MCF 10A (cell line): ENCODE data around the gene ELANE. TPM values are rescaled to one million over a fixed set of nuclear protein-coding genes. Genes with fewer than 3 reads are reported as not detected.
A peak's percentile ranks its signal among the peaks of the same experiment; 100 is the strongest.

Experiments
- BruUV-seq: library from RNA; stranded (reverse); fragments of 400-500 nt; replicated peaks from 2 replicates; lab custom pipeline; 2021; lab: Mats Ljungman, UMichigan
- CTCF ChIA-PET: fragments of 300-600 bp; sonication (Branson Sonifier 250); formaldehyde crosslinking; extraction: SDS; loops from one replicate; lab custom pipeline; 2021; ENCODE audit warnings: antibody characterized with exemption, inconsistent platforms; lab: Yijun Ruan, JAX
- POLR2A ChIA-PET: fragments of 300-600, 350-650 bp; sonication (Branson Sonifier 250); formaldehyde crosslinking; extraction: SDS; loops from one replicate; lab custom pipeline; 2020; ENCODE audit warnings: antibody characterized with exemption, inconsistent platforms; lab: Yijun Ruan, JAX
- DNase-seq: peaks from one replicate; pipeline ENCODE4 v3.0.0-alpha.2; 2018; ENCODE audit not compliant: unreplicated experiment
- H3K27ac Mint-ChIP-seq: one replicate; pipeline ENCODE4 v1.8.0; 2022; ENCODE audit warnings: mild to moderate bottlenecking, low read depth, mixed read lengths; ENCODE audit not compliant: unreplicated experiment
- H3K27me3 Mint-ChIP-seq: one replicate; pipeline ENCODE4 v1.8.0; 2022; ENCODE audit warnings: mixed read lengths; ENCODE audit not compliant: insufficient read depth, unreplicated experiment
- H3K36me3 Mint-ChIP-seq: one replicate; pipeline ENCODE4 v1.8.0; 2022; ENCODE audit warnings: mild to moderate bottlenecking, moderate library complexity, mixed read lengths; ENCODE audit not compliant: insufficient read depth, unreplicated experiment
- H3K4me1 Mint-ChIP-seq: one replicate; pipeline ENCODE4 v1.8.0; 2022; ENCODE audit warnings: mixed read lengths; ENCODE audit not compliant: insufficient read depth, unreplicated experiment
- H3K4me3 Mint-ChIP-seq: one replicate; pipeline ENCODE4 v1.8.0; 2022; ENCODE audit warnings: mild to moderate bottlenecking, moderate library complexity, mixed read lengths; ENCODE audit not compliant: unreplicated experiment
- H3K9me3 Mint-ChIP-seq: one replicate; pipeline ENCODE4 v1.8.0; 2022; ENCODE audit warnings: mixed read lengths; ENCODE audit not compliant: unreplicated experiment
- intact Hi-C: fragments of 100-400 bp; cut with micrococcal nuclease; formaldehyde crosslinking; loops from 2 replicates; pipeline ENCODE4 v1.14.1; 2022
- total RNA-seq: library from RNA; stranded (reverse); gene quantifications from 2 replicates; pipeline ENCODE4 v1.2.3, GENCODE V29; 2022
- TF ChIP-seq, protein P1 (sequence below): fragments of 200-600 bp; IDR thresholded peaks from one replicate; pipeline ENCODE4 v1.8.0; 2022; ENCODE audit warnings: antibody characterized with exemption, mild to moderate bottlenecking; ENCODE audit not compliant: unreplicated experiment

Gene ELANE
- total RNA-seq, 1 experiment from 2014 or later: not detected

DNA sequence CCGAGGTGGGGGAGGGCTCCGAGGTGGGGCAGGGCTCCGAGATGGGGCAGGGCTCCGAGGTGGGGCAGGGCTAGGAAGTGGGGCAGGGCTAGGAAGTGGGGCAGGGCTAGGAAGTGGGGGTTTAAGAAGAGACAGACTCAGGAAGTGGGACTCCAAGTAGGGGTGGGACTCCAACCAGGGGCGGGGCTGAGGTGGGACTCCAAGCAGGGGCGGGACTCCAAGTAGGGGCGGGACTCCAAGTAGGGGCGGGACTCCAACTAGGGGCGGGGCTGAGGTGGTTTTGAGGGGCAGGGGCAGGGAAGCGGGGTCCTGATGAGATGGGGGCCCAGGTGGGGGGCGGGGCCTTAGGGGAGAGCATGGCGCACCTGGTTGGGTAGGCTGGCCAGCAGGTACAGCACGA is 21.0 kb downstream of the ELANE start:
- peaks cover 33% of the 10 kb centered on the region for H3K36me3 Mint-ChIP-seq
- intact Hi-C loops: loop anchor here (5.0 kb wide), 1 partner anchor 39 kb away; the partner anchor contains the start of gene R3HDM4

DNA sequence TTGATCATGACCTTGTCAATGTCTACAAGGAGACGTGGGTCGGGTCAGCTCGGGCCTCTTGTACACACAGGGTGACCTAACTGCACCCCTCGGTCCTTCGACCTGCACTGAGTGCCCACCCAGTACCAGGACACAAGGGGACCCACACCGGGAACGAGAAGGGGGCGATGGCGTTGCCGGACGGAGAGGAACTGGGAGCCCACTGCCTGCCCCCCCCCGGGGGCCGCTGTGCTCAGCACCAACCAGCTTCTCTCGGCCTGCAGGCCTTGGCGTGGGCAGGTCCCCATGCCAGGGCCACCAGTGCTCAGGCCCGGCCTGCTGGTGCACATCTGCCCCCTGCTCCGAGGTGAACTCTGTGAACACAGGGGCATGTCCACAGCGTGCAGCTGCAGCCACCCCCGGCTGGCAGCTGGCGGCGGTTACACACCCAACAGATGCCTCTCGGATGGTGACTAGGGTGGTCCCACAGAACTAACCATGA is 21.5 kb downstream of the ELANE start:
- Mint-ChIP-seq H3K27ac (no peak overlapping the region), H3K36me3 (peaks cover 33% of the 10 kb centered on the region), H3K4me1 (peaks cover 24% of the 10 kb centered on the region), H3K4me3 (no peak overlapping the region), H3K9me3 (no peaks in the 10 kb centered on the region), H3K27me3 (no peaks in the 10 kb centered on the region)
- no peak for DNase-seq
- TF ChIP-seq, protein P1, sequence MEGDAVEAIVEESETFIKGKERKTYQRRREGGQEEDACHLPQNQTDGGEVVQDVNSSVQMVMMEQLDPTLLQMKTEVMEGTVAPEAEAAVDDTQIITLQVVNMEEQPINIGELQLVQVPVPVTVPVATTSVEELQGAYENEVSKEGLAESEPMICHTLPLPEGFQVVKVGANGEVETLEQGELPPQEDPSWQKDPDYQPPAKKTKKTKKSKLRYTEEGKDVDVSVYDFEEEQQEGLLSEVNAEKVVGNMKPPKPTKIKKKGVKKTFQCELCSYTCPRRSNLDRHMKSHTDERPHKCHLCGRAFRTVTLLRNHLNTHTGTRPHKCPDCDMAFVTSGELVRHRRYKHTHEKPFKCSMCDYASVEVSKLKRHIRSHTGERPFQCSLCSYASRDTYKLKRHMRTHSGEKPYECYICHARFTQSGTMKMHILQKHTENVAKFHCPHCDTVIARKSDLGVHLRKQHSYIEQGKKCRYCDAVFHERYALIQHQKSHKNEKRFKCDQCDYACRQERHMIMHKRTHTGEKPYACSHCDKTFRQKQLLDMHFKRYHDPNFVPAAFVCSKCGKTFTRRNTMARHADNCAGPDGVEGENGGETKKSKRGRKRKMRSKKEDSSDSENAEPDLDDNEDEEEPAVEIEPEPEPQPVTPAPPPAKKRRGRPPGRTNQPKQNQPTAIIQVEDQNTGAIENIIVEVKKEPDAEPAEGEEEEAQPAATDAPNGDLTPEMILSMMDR: no peak
- BruUV-seq: no TSS peak
- ChIA-PET POLR2A (interaction anchor here (0.6 to 1.3 kb wide), 3 partner anchors 18 to 77 kb away, joined by 3 to 6 read pairs (median 3); partner anchors contain the start of genes MED16 and RNU6-9), CTCF (no interaction called here)
- intact Hi-C loops: loop anchor here (5.0 kb wide), 1 partner anchor 39 kb away; the partner anchor contains the start of gene R3HDM4

More for the DNA sequence above, 21.0 kb downstream of the ELANE start:
- no TSS peak for BruUV-seq
- TF ChIP-seq, protein P1: no peak
- Mint-ChIP-seq H3K27me3 (no peaks in the 10 kb centered on the region), H3K4me3 (peak overlapping the region; percentile 75), H3K4me1 (peaks cover 24% of the 10 kb centered on the region), H3K27ac (peak overlapping the region; percentile 64), H3K9me3 (no peaks in the 10 kb centered on the region)
- ChIA-PET POLR2A (interaction anchor here (0.6 to 1.3 kb wide), 4 partner anchors 18 to 76 kb away, joined by 3 to 6 read pairs (median 3); partner anchors contain the start of genes MED16 and RNU6-9), CTCF (no interaction called here)
- DNase-seq: peak; percentile 89

DNA sequence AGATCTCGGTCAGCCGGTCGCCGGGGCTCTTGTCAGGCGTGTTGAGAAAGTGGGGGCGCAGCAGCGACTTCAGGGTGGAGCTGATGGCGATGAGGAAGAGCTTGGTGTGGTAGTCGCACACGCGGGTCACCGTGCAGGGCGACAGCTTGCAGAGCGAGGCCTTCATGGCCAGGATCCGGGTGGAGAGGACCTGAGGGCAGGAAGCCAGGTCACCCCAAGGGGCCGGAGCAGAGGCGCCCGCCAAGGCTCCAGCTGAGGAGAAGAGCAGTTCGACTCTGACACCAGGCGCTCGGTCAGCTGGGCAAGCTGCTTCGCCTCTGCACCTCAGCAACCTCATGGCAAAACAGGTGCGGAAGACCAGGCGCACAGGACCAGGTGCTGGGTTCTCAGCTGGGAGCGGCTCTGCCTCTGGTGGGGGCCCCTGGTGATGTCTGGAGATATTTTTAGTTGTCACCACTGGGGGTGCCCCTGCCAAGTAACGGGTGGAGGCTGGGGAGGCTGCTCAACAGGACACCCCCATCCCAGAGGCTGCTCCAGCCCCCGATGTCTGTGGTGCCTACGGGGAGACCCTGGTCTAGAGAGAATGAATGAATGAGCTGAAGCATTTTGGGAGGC is 23.3 kb downstream of the ELANE start:
- H3K9me3 Mint-ChIP-seq: no peaks in the 10 kb centered on the region
- H3K27me3 Mint-ChIP-seq: no peaks in the 10 kb centered on the region
- no peak overlapping the region for H3K4me3 Mint-ChIP-seq
- peaks cover 16% of the 10 kb centered on the region for H3K4me1 Mint-ChIP-seq
- peaks cover 29% of the 10 kb centered on the region for H3K36me3 Mint-ChIP-seq
- POLR2A ChIA-PET: interaction anchor here (1.2 kb wide), 1 partner anchor 30 kb away, joined by 3 read pairs; no protein-coding TSS in a partner anchor
- intact Hi-C loops: no loop called here
- H3K27ac Mint-ChIP-seq: no peak overlapping the region
- TF ChIP-seq, protein P1: no peak
- CTCF ChIA-PET: interaction anchor here (0.8 kb wide), 1 partner anchor 18 kb away, joined by 4 read pairs; no protein-coding TSS in a partner anchor
- DNase-seq: no peak
- no TSS peak for BruUV-seq

DNA sequence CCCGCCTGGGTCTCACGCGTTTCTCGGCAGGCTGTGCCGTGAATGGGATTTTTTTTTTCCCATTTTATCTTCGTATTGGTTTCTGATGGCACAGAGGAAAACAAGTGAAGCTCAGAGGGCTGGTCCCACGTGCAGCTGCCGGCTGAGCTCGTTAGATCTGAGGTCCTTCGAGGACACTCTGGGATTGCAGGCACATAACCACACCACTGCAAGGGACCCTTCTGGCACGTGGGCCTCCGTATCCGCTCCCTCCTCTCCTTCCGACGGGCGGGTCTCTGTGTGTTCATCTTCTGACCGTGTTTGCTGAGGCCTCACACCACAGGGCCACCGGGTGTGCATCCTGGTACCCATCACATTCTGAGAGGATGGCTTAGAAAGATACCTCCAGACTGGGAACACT is 24.0 kb downstream of the ELANE start:
- no TSS peak for BruUV-seq
- Mint-ChIP-seq H3K27ac (no peak overlapping the region), H3K27me3 (no peaks in the 10 kb centered on the region), H3K4me1 (peaks cover 14% of the 10 kb centered on the region), H3K36me3 (peaks cover 29% of the 10 kb centered on the region), H3K9me3 (no peaks in the 10 kb centered on the region), H3K4me3 (no peak overlapping the region)
- intact Hi-C loops: no loop called here
- no peak for DNase-seq
- POLR2A ChIA-PET: interaction anchor here (0.6 to 1.2 kb wide), 2 partner anchors 17 to 29 kb away, joined by 3 to 5 read pairs; partner anchors contain the start of genes MED16 and RNU6-9
- TF ChIP-seq, protein P1: no peak
- CTCF ChIA-PET: no interaction called here
